HepG2 (cell line): ENCODE measurements around the gene SERPINA6. TPM values are rescaled to one million over a fixed set of nuclear protein-coding genes. Genes with fewer than 3 reads are reported as not detected.

Source experiments
- CEBPZ ChIP-seq: IDR thresholded peaks from 2 replicates; pipeline ENCODE4 v1.6.1; 2012; ENCODE audit warnings: low read length, improper control_type of control experiment
- NFKB2 ChIP-seq: sonication (generic); formaldehyde crosslinking; IDR thresholded peaks from 2 replicates; pipeline ENCODE4 v1.4.0; 2020; ENCODE audit warnings: missing genetic modification reagents, borderline replicate concordance
- RERE ChIP-seq: IDR thresholded peaks from 2 replicates; pipeline ENCODE4 v1.6.1; 2016; ENCODE audit warnings: low read depth, missing genetic modification reagents, missing compliant biosample characterization
- SKIL ChIP-seq: sonication (generic); formaldehyde crosslinking; IDR thresholded peaks from 2 replicates; pipeline ENCODE4 v1.8.0; 2022; ENCODE audit warnings: missing genetic modification reagents, mild to moderate bottlenecking, moderate library complexity, borderline replicate concordance
- YEATS4 ChIP-seq: sonication (generic); formaldehyde crosslinking; IDR thresholded peaks from 2 replicates; pipeline ENCODE4 v1.4.0; 2020; ENCODE audit warnings: missing genetic modification reagents, borderline replicate concordance
- ZBTB34 ChIP-seq: sonication (generic); formaldehyde crosslinking; IDR thresholded peaks from 2 replicates; pipeline ENCODE4 v1.8.0; 2022; ENCODE audit warnings: mild to moderate bottlenecking, missing genetic modification reagents
- ZNF160 ChIP-seq: sonication (generic); formaldehyde crosslinking; IDR thresholded peaks from 2 replicates; pipeline ENCODE4 v1.8.0; 2022; ENCODE audit warnings: mild to moderate bottlenecking, inconsistent platforms, missing genetic modification reagents
- ZNF496 ChIP-seq: sonication (generic); formaldehyde crosslinking; IDR thresholded peaks from 2 replicates; pipeline ENCODE4 v1.8.1; 2023; ENCODE audit warnings: mild to moderate bottlenecking, moderate library complexity, missing genetic modification reagents; ENCODE audit not compliant: insufficient replicate concordance
- ZNF503 ChIP-seq: sonication (generic); formaldehyde crosslinking; IDR thresholded peaks from 2 replicates; pipeline ENCODE4 v1.4.0; 2020; ENCODE audit warnings: missing genetic modification reagents
- ZNF589 ChIP-seq: sonication (generic); formaldehyde crosslinking; conservative IDR thresholded peaks from 2 replicates; pipeline ENCODE4 v1.8.0; 2022; ENCODE audit warnings: mild to moderate bottlenecking, moderate library complexity, missing genetic modification reagents
- polyA plus RNA-seq, 8 experiments: library from polyadenylated mRNA; depleted of rRNA in 3 of 8; stranded (reverse) in 7 of 8; unstranded in 1 of 8; fragments of >200 nt; fragmentation: Illumina TruSeq in 4 of 8; extraction: Trizol in 4 of 8; gene quantifications; 2 replicates each; pipeline versions ENCODE4 v1.2.1 to v1.2.3, GENCODE V29; 2011 to 2016; ENCODE audit warnings: low read depth in 4 of 8, missing spikeins in 1 of 8, mixed read lengths in 1 of 8; ENCODE audit not compliant: insufficient read depth in 1 of 8
- total RNA-seq, 5 experiments: library from RNA; depleted of rRNA; stranded (reverse); fragments of >200 nt; fragmentation: Illumina TruSeq; extraction: Trizol; gene quantifications; 2 replicates each; pipeline ENCODE4 v1.2.3, GENCODE V29; 2016; ENCODE audit warnings: low read depth in 1 of 5

SERPINA6 gene
- total and polyA plus RNA-seq, 2 of the 13 experiments (the other 11 are each of a cell fraction or from before 2014, with no cell fraction given) = 260 to 333 TPM

GRCh38 chr14:94340533-94340932 lies 17.4 kb upstream of the SERPINA6 start (continued):
- TF ChIP-seq SKIL = peak; percentile 71; the same call in 1 of the 2 replicates
- no peak for TF ChIP-seq ZNF496 (CRISPR knock-in tag)
- peak; percentile 92; the same call in 1 of the 2 replicates for TF ChIP-seq ZNF503 (CRISPR knock-in tag)
- TF ChIP-seq ZBTB34 (CRISPR knock-in tag) = no peak
- TF ChIP-seq CEBPZ = no peak
- TF ChIP-seq RERE (CRISPR knock-in tag) = peak; percentile 89
- TF ChIP-seq YEATS4 (CRISPR knock-in tag) = 0 out of 2 replicates have a peak, but pooled peaks have one; percentile 42
- no peak for TF ChIP-seq NFKB2
- no peak for TF ChIP-seq ZNF160 (CRISPR knock-in tag)
- TF ChIP-seq ZNF589 = no peak
